NK-92 (cell line): ENCODE data around the gene SPATS2.

Source experiments
- DNase-seq: peaks from one replicate; lab custom pipeline; 2025; ENCODE audit not compliant: unreplicated experiment; lab: John Stamatoyannopoulos, UW

The SPATS2 gene

GRCh38 chr12:49552899-49553298 is 185.6 kb downstream of the SPATS2 start:
- DNase-seq: no peak

- DNase-seq: no peak
Measured at GRCh38 chr12:49553512-49554088, 186.3 kb downstream of the SPATS2 start.

- DNase-seq: no peak
Measured at GRCh38 chr12:49554266-49554665, 187.0 kb downstream of the SPATS2 start.

- no peak for DNase-seq
Measured at GRCh38 chr12:49555631-49556390, 188.5 kb downstream of the SPATS2 start.

- DNase-seq: no peak
Measured at GRCh38 chr12:49556391-49557186, 189.3 kb downstream of the SPATS2 start.

GRCh38 chr12:49557187-49557916 is 190.1 kb downstream of the SPATS2 start:
- DNase-seq: no peak

- DNase-seq: no peak
Measured at GRCh38 chr12:49557917-49558215, 190.6 kb downstream of the SPATS2 start.

- no peak for DNase-seq
Measured at GRCh38 chr12:49558526-49558925, 191.3 kb downstream of the SPATS2 start.

GRCh38 chr12:49559011-49559675 is 191.9 kb downstream of the SPATS2 start:
- DNase-seq: no peak

- no peak for DNase-seq
Measured at GRCh38 chr12:49560695-49561094, 193.4 kb downstream of the SPATS2 start.

GRCh38 chr12:49562233-49562632 is 195.0 kb downstream of the SPATS2 start:
- no peak for DNase-seq

GRCh38 chr12:49562831-49563230 is 195.6 kb downstream of the SPATS2 start:
- DNase-seq: no peak

GRCh38 chr12:49563951-49564685 is 196.9 kb downstream of the SPATS2 start:
- DNase-seq: no peak

- no peak for DNase-seq
Measured at GRCh38 chr12:49564686-49565405, 197.6 kb downstream of the SPATS2 start.

GRCh38 chr12:49565406-49566265 is 198.4 kb downstream of the SPATS2 start:
- no peak for DNase-seq

GRCh38 chr12:49566361-49566760 is 199.1 kb downstream of the SPATS2 start:
- no peak for DNase-seq

GRCh38 chr12:49567302-49567610 is 200.0 kb downstream of the SPATS2 start:
- DNase-seq: no peak

GRCh38 chr12:49567611-49568441 is 200.6 kb downstream of the SPATS2 start, which contains the start of gene MCRS1:
Gene MCRS1 (minus strand): TSS chr12:49568142. CDS start chr12:49566731, 1,411 bp downstream.
- peak; percentile 41 for DNase-seq
